Gastrocnemius medialis (tissue), 4 donors: Measurements from ENCODE around the gene DPT.

ENCODE experiments used
- POLR2A ChIP-seq, 2 donors: fragments of 450-650 bp; IDR thresholded peaks; one replicate each; pipeline ENCODE4 v1.6.1; 2017; ENCODE audit warnings: antibody characterized with exemption in 2 of 2, mild to moderate bottlenecking in 2 of 2, moderate library complexity in 2 of 2
- TF ChIP-seq, protein P1 (sequence below), 5 experiments: fragments of 450-650 bp in 3 of 5; fragments of 200-600 bp in 2 of 5; sonication (generic) in 2 of 5; IDR thresholded peaks in 4 of 5; conservative IDR thresholded peaks in 1 of 5; 1 replicate in 4 of 5; 2 replicates in 1 of 5; pipeline ENCODE4 v1.5.1; 2016 to 2019; ENCODE audit warnings: antibody characterized with exemption in 5 of 5, mild to moderate bottlenecking in 3 of 5, moderate library complexity in 3 of 5

DNA sequence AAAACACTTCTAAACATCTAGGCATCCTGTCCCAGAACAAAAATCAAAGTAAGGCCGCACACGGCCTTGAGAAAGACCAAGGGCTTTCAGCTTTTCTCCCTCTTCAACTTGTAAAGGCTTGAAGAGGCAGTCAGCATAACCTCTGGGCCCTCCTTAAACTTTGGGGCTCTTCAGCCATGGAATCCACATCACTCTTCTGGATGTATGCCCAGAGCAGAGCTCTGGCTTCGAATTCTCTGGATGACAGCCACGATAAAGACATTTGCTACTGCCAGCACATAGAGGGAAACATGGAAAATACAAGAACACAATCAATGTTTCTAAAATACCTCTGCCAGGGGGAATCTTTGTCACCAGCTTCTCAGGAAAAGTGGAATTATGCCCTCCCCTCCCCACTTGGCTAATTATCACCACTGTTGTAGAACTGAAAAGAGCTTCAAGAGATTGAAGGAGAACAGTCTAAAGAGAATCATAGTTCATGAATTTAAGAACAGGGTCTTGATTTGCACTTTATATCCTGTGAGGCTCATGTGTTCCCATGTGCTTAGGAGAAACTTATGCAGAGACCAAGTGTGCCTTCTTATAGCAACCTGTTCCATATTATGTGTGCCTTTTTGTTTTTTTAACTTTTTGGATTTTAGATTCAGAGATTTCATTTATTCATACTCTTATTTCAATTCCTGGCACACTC is 39.0 kb upstream of the DPT start:
- TF ChIP-seq, protein P1, sequence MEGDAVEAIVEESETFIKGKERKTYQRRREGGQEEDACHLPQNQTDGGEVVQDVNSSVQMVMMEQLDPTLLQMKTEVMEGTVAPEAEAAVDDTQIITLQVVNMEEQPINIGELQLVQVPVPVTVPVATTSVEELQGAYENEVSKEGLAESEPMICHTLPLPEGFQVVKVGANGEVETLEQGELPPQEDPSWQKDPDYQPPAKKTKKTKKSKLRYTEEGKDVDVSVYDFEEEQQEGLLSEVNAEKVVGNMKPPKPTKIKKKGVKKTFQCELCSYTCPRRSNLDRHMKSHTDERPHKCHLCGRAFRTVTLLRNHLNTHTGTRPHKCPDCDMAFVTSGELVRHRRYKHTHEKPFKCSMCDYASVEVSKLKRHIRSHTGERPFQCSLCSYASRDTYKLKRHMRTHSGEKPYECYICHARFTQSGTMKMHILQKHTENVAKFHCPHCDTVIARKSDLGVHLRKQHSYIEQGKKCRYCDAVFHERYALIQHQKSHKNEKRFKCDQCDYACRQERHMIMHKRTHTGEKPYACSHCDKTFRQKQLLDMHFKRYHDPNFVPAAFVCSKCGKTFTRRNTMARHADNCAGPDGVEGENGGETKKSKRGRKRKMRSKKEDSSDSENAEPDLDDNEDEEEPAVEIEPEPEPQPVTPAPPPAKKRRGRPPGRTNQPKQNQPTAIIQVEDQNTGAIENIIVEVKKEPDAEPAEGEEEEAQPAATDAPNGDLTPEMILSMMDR (IDR thresholded peaks at IDR 0.05 in 4 of 5, conservative IDR thresholded peaks at IDR 0.05 in 1 of 5), result no peak
- TF ChIP-seq POLR2A (IDR thresholded peaks at IDR 0.05), result no peak
